HepG2 (cell line): ENCODE data around the gene KDELR3. TPM values are rescaled to one million over a fixed set of nuclear protein-coding genes. Genes with fewer than 3 reads are reported as not detected.

Experiments used
- AGO2 ChIP-seq: fragments of 200-400 bp; formaldehyde crosslinking; optimal IDR thresholded peaks from 2 replicates; pipeline ENCODE3; 2017; ENCODE audit warnings: mild to moderate bottlenecking, low read depth, low read length, moderate library complexity
- ARNTL ChIP-seq: sonication (generic); formaldehyde crosslinking; IDR thresholded peaks from 2 replicates; pipeline ENCODE4 v1.4.0; 2020; ENCODE audit warnings: mild to moderate bottlenecking, missing genetic modification reagents
- ERF ChIP-seq: IDR thresholded peaks from 2 replicates; pipeline ENCODE4 v1.6.1; 2018; ENCODE audit warnings: missing biosample characterization, missing genetic modification reagents
- ESRRA ChIP-seq: sonication (generic); formaldehyde crosslinking; IDR thresholded peaks from 2 replicates; pipeline ENCODE4 v1.5.1; 2020; ENCODE audit warnings: mild to moderate bottlenecking, low read depth, missing genetic modification reagents
- EZH2 ChIP-seq: conservative IDR thresholded peaks from 2 replicates; pipeline ENCODE4 v1.6.1; 2012; ENCODE audit warnings: mild to moderate bottlenecking, low read depth, low read length, moderate library complexity
- FOSL2 ChIP-seq: sonication (generic); formaldehyde crosslinking; IDR thresholded peaks from 2 replicates; pipeline ENCODE4 v1.4.0; 2020; ENCODE audit warnings: missing genetic modification reagents
- GATAD1 ChIP-seq: IDR thresholded peaks from 2 replicates; pipeline ENCODE4 v1.6.1; 2016; ENCODE audit warnings: missing genetic modification reagents, missing compliant biosample characterization
- MAZ ChIP-seq, 2 experiments: sonication (generic) in 1 of 2; formaldehyde crosslinking in 1 of 2; IDR thresholded peaks; 2 replicates each; pipeline versions ENCODE4 v1.5.0 to v1.6.1; 2012 to 2020; ENCODE audit warnings: low read depth in 2 of 2, mild to moderate bottlenecking in 2 of 2, borderline replicate concordance in 1 of 2, improper control_type of control experiment in 1 of 2, low read length in 1 of 2, missing genetic modification reagents in 1 of 2, moderate library complexity in 1 of 2
- MED13 ChIP-seq: sonication (generic); formaldehyde crosslinking; IDR thresholded peaks from 2 replicates; pipeline ENCODE4 v1.5.0; 2020; ENCODE audit warnings: missing genetic modification reagents
- NCOA5 ChIP-seq: sonication (generic); formaldehyde crosslinking; IDR thresholded peaks from 2 replicates; pipeline ENCODE4 v1.4.0; 2020; ENCODE audit warnings: missing genetic modification reagents
- NFRKB ChIP-seq: fragments of 450-650 bp; IDR thresholded peaks from 2 replicates; pipeline ENCODE4 v1.6.1; 2017
- NONO ChIP-seq, 2 experiments: fragments of 450-650 bp in 1 of 2; sonication (generic) in 1 of 2; formaldehyde crosslinking in 1 of 2; IDR thresholded peaks in 1 of 2; conservative IDR thresholded peaks in 1 of 2; 2 replicates each; pipeline versions ENCODE4 v1.6.1 to v1.8.0; 2017 to 2022; ENCODE audit warnings: mild to moderate bottlenecking in 1 of 2, missing genetic modification reagents in 1 of 2, moderate library complexity in 1 of 2
- RBFOX2 ChIP-seq: fragments of 200-400 bp; formaldehyde crosslinking; IDR thresholded peaks from 2 replicates; pipeline ENCODE4 v1.6.1; 2017; ENCODE audit warnings: low read depth, mild to moderate bottlenecking, low read length
- SAFB2 ChIP-seq: sonication (generic); formaldehyde crosslinking; IDR thresholded peaks from 2 replicates; pipeline ENCODE4 v1.5.1; 2020; ENCODE audit warnings: missing genetic modification reagents, low read depth, mild to moderate bottlenecking, borderline replicate concordance
- SNAI1 ChIP-seq: sonication (generic); formaldehyde crosslinking; IDR thresholded peaks from 2 replicates; pipeline ENCODE4 v1.5.0; 2020; ENCODE audit warnings: mild to moderate bottlenecking, missing genetic modification reagents, borderline replicate concordance
- ZNF563 ChIP-seq: sonication (generic); formaldehyde crosslinking; IDR thresholded peaks from 2 replicates; pipeline ENCODE4 v1.8.0; 2022; ENCODE audit warnings: mild to moderate bottlenecking, moderate library complexity, missing genetic modification reagents
- ZNF883 ChIP-seq: sonication (generic); formaldehyde crosslinking; IDR thresholded peaks from 2 replicates; pipeline ENCODE4 v1.5.1; 2020; ENCODE audit warnings: mild to moderate bottlenecking, missing genetic modification reagents; ENCODE audit errors: not compliant biosample characterization
- ZSCAN21 ChIP-seq: sonication (generic); formaldehyde crosslinking; IDR thresholded peaks from 2 replicates; pipeline ENCODE4 v1.8.0; 2022; ENCODE audit warnings: mild to moderate bottlenecking, missing genetic modification reagents, moderate library complexity, borderline replicate concordance
- ZSCAN30 ChIP-seq: sonication (generic); formaldehyde crosslinking; IDR thresholded peaks from 2 replicates; pipeline ENCODE4 v1.5.0; 2020; ENCODE audit warnings: mild to moderate bottlenecking, missing genetic modification reagents
- polyA plus RNA-seq, 8 experiments: library from polyadenylated mRNA; depleted of rRNA in 3 of 8; stranded (reverse) in 7 of 8; unstranded in 1 of 8; fragments of >200 nt; fragmentation: Illumina TruSeq in 4 of 8; extraction: Trizol in 4 of 8; gene quantifications; 2 replicates each; pipeline versions ENCODE4 v1.2.1 to v1.2.3, GENCODE V29; 2011 to 2016; ENCODE audit warnings: low read depth in 4 of 8, missing spikeins in 1 of 8, mixed read lengths in 1 of 8; ENCODE audit not compliant: insufficient read depth in 1 of 8
- total RNA-seq, 5 experiments: library from RNA; depleted of rRNA; stranded (reverse); fragments of >200 nt; fragmentation: Illumina TruSeq; extraction: Trizol; gene quantifications; 2 replicates each; pipeline ENCODE4 v1.2.3, GENCODE V29; 2016; ENCODE audit warnings: low read depth in 1 of 5
- TF ChIP-seq, protein P1 (sequence below): sonication (generic); formaldehyde crosslinking; IDR thresholded peaks from 2 replicates; pipeline ENCODE4 v1.4.0; 2020; ENCODE audit warnings: missing genetic modification reagents, borderline replicate concordance
- TF ChIP-seq, protein P2 (sequence below): sonication (generic); formaldehyde crosslinking; IDR thresholded peaks from 2 replicates; pipeline ENCODE4 v1.4.0; 2020; ENCODE audit warnings: missing genetic modification reagents, borderline replicate concordance
- TF ChIP-seq, protein P3 (sequence below): sonication (generic); formaldehyde crosslinking; IDR thresholded peaks from 2 replicates; pipeline ENCODE4 v1.8.0; 2022; ENCODE audit warnings: missing genetic modification reagents, mild to moderate bottlenecking, borderline replicate concordance
- TF ChIP-seq, protein P4 (sequence below): sonication (generic); formaldehyde crosslinking; IDR thresholded peaks from 2 replicates; pipeline ENCODE4 v1.4.0; 2020; ENCODE audit warnings: mild to moderate bottlenecking, missing genetic modification reagents

KDELR3 gene
- total and polyA plus RNA-seq, 2 of the 13 experiments (the other 11 are each of a cell fraction or from before 2014, with no cell fraction given), result 24.2 to 65.7 TPM

DNA sequence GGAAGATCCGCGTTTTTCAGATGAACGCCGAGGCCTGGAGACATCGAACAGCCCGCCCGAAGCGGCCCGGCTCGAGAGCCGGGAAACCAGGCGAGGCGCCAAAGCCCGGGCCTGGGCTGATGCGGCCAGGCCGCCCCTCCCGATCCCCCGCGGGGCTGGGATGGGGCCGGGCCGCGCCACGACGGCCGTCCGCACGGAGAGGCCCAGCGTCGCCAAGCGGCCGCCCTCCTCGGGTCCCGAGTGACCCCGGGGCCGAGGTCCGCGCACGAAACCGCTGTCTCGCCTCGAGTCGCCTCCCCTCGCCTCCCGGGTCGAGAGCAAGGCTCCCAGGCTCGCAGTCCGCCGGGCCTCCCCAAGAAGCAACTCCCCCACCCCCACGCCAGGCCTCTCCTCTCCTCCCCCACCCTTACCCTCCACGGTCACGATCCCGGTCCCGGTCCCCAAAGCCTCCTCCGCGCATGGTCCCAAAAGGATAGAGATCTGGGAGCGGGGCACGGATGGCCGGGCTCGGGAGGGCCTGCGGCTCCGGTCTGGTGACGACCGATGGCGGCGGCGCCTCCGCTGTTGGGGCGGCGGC, 37.7 kb downstream of the KDELR3 start (continued):
- TF ChIP-seq, protein P1, sequence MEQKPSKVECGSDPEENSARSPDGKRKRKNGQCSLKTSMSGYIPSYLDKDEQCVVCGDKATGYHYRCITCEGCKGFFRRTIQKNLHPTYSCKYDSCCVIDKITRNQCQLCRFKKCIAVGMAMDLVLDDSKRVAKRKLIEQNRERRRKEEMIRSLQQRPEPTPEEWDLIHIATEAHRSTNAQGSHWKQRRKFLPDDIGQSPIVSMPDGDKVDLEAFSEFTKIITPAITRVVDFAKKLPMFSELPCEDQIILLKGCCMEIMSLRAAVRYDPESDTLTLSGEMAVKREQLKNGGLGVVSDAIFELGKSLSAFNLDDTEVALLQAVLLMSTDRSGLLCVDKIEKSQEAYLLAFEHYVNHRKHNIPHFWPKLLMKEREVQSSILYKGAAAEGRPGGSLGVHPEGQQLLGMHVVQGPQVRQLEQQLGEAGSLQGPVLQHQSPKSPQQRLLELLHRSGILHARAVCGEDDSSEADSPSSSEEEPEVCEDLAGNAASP (CRISPR knock-in tag), result peak; percentile 11; the same call in 1 of the 2 replicates
- no peak for TF ChIP-seq SNAI1
- no peak for TF ChIP-seq MED13 (CRISPR knock-in tag)
- TF ChIP-seq EZH2, result no peak
- TF ChIP-seq, protein P2, sequence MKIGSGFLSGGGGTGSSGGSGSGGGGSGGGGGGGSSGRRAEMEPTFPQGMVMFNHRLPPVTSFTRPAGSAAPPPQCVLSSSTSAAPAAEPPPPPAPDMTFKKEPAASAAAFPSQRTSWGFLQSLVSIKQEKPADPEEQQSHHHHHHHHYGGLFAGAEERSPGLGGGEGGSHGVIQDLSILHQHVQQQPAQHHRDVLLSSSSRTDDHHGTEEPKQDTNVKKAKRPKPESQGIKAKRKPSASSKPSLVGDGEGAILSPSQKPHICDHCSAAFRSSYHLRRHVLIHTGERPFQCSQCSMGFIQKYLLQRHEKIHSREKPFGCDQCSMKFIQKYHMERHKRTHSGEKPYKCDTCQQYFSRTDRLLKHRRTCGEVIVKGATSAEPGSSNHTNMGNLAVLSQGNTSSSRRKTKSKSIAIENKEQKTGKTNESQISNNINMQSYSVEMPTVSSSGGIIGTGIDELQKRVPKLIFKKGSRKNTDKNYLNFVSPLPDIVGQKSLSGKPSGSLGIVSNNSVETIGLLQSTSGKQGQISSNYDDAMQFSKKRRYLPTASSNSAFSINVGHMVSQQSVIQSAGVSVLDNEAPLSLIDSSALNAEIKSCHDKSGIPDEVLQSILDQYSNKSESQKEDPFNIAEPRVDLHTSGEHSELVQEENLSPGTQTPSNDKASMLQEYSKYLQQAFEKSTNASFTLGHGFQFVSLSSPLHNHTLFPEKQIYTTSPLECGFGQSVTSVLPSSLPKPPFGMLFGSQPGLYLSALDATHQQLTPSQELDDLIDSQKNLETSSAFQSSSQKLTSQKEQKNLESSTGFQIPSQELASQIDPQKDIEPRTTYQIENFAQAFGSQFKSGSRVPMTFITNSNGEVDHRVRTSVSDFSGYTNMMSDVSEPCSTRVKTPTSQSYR, result peak; percentile 35
- TF ChIP-seq ZSCAN21 (CRISPR knock-in tag), result peak; percentile 77; the same call in 1 of the 2 replicates
- peak; percentile 92 for TF ChIP-seq AGO2
- TF ChIP-seq MAZ (IDR thresholded peaks at IDR 0.05; ENCODE audit: borderline replicate concordance, low read depth, low read length), result no peak
- peak; percentile 23; the same call in 1 of the 2 replicates for TF ChIP-seq MAZ (CRISPR knock-in tag; IDR thresholded peaks at IDR 0.05; ENCODE audit: low read depth)
- peak; percentile 71; the same call in 1 of the 2 replicates for TF ChIP-seq SAFB2
- TF ChIP-seq ZNF563 (CRISPR knock-in tag), result peak; percentile 17; the same call in 1 of the 2 replicates
- no peak for TF ChIP-seq ARNTL (CRISPR knock-in tag)
- TF ChIP-seq, protein P3, sequence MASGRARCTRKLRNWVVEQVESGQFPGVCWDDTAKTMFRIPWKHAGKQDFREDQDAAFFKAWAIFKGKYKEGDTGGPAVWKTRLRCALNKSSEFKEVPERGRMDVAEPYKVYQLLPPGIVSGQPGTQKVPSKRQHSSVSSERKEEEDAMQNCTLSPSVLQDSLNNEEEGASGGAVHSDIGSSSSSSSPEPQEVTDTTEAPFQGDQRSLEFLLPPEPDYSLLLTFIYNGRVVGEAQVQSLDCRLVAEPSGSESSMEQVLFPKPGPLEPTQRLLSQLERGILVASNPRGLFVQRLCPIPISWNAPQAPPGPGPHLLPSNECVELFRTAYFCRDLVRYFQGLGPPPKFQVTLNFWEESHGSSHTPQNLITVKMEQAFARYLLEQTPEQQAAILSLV, result peak; percentile 22; the same call in 1 of the 2 replicates
- peak; percentile 83; the same call in 1 of the 2 replicates for TF ChIP-seq RBFOX2
- TF ChIP-seq, protein P4, sequence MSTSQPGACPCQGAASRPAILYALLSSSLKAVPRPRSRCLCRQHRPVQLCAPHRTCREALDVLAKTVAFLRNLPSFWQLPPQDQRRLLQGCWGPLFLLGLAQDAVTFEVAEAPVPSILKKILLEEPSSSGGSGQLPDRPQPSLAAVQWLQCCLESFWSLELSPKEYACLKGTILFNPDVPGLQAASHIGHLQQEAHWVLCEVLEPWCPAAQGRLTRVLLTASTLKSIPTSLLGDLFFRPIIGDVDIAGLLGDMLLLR (CRISPR knock-in tag), result 0 out of 2 replicates have a peak, but pooled peaks have one; percentile 28
- TF ChIP-seq NFRKB, result no peak
- 0 out of 2 replicates have a peak, but pooled peaks have one; percentile 5 for TF ChIP-seq ERF (CRISPR knock-in tag)
- no peak for TF ChIP-seq FOSL2 (CRISPR knock-in tag)
- TF ChIP-seq ZNF883 (CRISPR knock-in tag), result no peak
- peak; percentile 22; the same call in 1 of the 2 replicates for TF ChIP-seq ESRRA (CRISPR knock-in tag)
- TF ChIP-seq NONO (IDR thresholded peaks at IDR 0.05), result no peak
- 0 out of 2 replicates have a peak, but pooled peaks have one; percentile 21 for TF ChIP-seq NONO (CRISPR knock-in tag; conservative IDR thresholded peaks at IDR 0.05)
- TF ChIP-seq NCOA5 (CRISPR knock-in tag), result no peak
- 0 out of 2 replicates have a peak, but pooled peaks have one; percentile 15 for TF ChIP-seq GATAD1 (CRISPR knock-in tag)
- TF ChIP-seq ZSCAN30 (CRISPR knock-in tag), result no peak
